Measurements from ENCODE around the gene MYCN. TPM values are rescaled to one million over a fixed set of nuclear protein-coding genes. Genes with fewer than 3 reads are reported as not detected.
"Not testable (repeated sequence)": the region's sequence is repeated elsewhere in the genome, so short reads cannot be mapped to it uniquely, and the experiment has no call there.

MYCN gene
- total and polyA plus RNA-seq, 5 donors = 0.23 to 0.42 (median 0.29) TPM

DNA sequence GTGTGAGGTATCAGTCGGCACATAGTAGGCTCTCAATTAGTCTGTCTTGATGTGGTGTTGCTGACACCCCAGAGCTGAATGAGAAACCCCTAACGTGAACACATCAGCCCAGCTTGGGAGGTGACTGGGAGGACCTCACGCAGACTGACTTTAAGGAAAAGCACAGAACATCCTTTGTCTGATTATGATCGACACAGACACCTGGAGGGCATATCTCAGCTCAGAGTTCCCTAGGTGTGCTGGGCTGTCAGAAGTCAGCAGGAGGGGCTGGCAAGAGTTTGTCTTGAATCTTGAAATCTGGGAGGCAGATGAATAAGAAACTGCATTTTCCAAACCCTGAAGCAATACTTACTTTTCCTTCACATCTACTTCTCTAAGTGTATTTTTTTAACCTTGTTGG, 16.8 kb upstream of the MYCN start:
- no peak for ATAC-seq
- no peaks in the 10 kb centered on the region for H3K4me1 ChIP-seq (ENCODE audit: control insufficient read depth, insufficient read depth, low read length)
- DNase-seq = no peak
- WGBS = 84% methylated on average over 4 of the region's 4 CpGs
- no peaks in the 10 kb centered on the region for H3K27me3 ChIP-seq (ENCODE audit: control insufficient read depth, insufficient read depth)
- H3K27ac ChIP-seq (ENCODE audit: low read length) = no peak overlapping the region
- H3K9me3 ChIP-seq (ENCODE audit: control insufficient read depth, low read length) = no peaks in the 10 kb centered on the region
- H3K4me3 ChIP-seq (ENCODE audit: low read length) = no peak overlapping the region
- intact Hi-C loops (cut with DNase I) = no loop called here

- DNase-seq = no peak
- WGBS = 75% methylated on average over 3 of the region's 3 CpGs
- no peaks in the 10 kb centered on the region for H3K9me3 ChIP-seq (ENCODE audit: control insufficient read depth, low read length)
- intact Hi-C loops (cut with DNase I) = no loop called here
- no peak overlapping the region for H3K4me3 ChIP-seq (ENCODE audit: low read length)
- no peak for ATAC-seq
- no peak overlapping the region for H3K27ac ChIP-seq (ENCODE audit: low read length)
- no peaks in the 10 kb centered on the region for H3K27me3 ChIP-seq (ENCODE audit: control insufficient read depth, insufficient read depth)
- H3K4me1 ChIP-seq (ENCODE audit: control insufficient read depth, insufficient read depth, low read length) = no peaks in the 10 kb centered on the region
These were observed 14.5 kb upstream of the MYCN start for GRCh38 chr2:15925819-15926218.

- no peak for DNase-seq
- 91% methylated on average over 7 of the region's 7 CpGs for WGBS
- intact Hi-C loops (cut with DNase I) = no loop called here
- H3K9me3 ChIP-seq (ENCODE audit: control insufficient read depth, low read length) = no peaks in the 10 kb centered on the region
- no peaks in the 10 kb centered on the region for H3K27me3 ChIP-seq (ENCODE audit: control insufficient read depth, insufficient read depth)
- no peak overlapping the region for H3K27ac ChIP-seq (ENCODE audit: low read length)
- ATAC-seq = no peak
- H3K4me1 ChIP-seq (ENCODE audit: control insufficient read depth, insufficient read depth, low read length) = no peaks in the 10 kb centered on the region
- H3K4me3 ChIP-seq (ENCODE audit: low read length) = no peak overlapping the region
These were observed 14.1 kb upstream of the MYCN start for GRCh38 chr2:15926252-15926651.

- WGBS = 87% methylated on average over 11 of the region's 11 CpGs
- no peaks in the 10 kb centered on the region for H3K27me3 ChIP-seq (ENCODE audit: control insufficient read depth, insufficient read depth)
These were observed 12.7 kb upstream of the MYCN start for GRCh38 chr2:15927551-15928218.

GRCh38 chr2:15929008-15929407, 11.3 kb upstream of the MYCN start:
- H3K27me3 ChIP-seq (ENCODE audit: control insufficient read depth, insufficient read depth); DNase-seq; H3K27ac ChIP-seq (ENCODE audit: low read length); intact Hi-C loops (cut with DNase I); H3K4me1 ChIP-seq (ENCODE audit: control insufficient read depth, insufficient read depth, low read length); ATAC-seq; H3K4me3 ChIP-seq (ENCODE audit: low read length); H3K9me3 ChIP-seq (ENCODE audit: control insufficient read depth, low read length): not testable (repeated sequence)
- WGBS = 92% methylated on average over 3 of the region's 3 CpGs

More at GRCh38 chr2:15927551-15928218, 12.7 kb upstream of the MYCN start:
- H3K27ac ChIP-seq (ENCODE audit: low read length) = no peak overlapping the region
- H3K9me3 ChIP-seq (ENCODE audit: control insufficient read depth, low read length) = no peaks in the 10 kb centered on the region
- DNase-seq = no peak
- H3K4me1 ChIP-seq (ENCODE audit: control insufficient read depth, insufficient read depth, low read length) = no peaks in the 10 kb centered on the region
- intact Hi-C loops (cut with DNase I) = no loop called here
- H3K4me3 ChIP-seq (ENCODE audit: low read length) = no peak overlapping the region
- no peak for ATAC-seq

- WGBS = 94% methylated on average over 5 of the region's 5 CpGs
- Histone ChIP-seq H3K9me3 (ENCODE audit: control insufficient read depth, low read length) (no peaks in the 10 kb centered on the region), H3K27me3 (ENCODE audit: control insufficient read depth, insufficient read depth) (no peaks in the 10 kb centered on the region), H3K27ac (ENCODE audit: low read length) (no peak overlapping the region), H3K4me1 (ENCODE audit: control insufficient read depth, insufficient read depth, low read length) (no peaks in the 10 kb centered on the region), H3K4me3 (ENCODE audit: low read length) (no peak overlapping the region)
- no peak for ATAC-seq
- DNase-seq = no peak
- intact Hi-C loops (cut with DNase I) = loop anchor here in 2 of 4 donors (10.0 kb wide), 2 partner anchors 295 to 575 kb away; no protein-coding TSS in a partner anchor
These were observed 10.5 kb upstream of the MYCN start for GRCh38 chr2:15929861-15930260.

GRCh38 chr2:15930589-15931318, 9.6 kb upstream of the MYCN start:
- H3K4me3 ChIP-seq (ENCODE audit: low read length) = no peak overlapping the region
- H3K4me1 ChIP-seq (ENCODE audit: control insufficient read depth, insufficient read depth, low read length) = no peaks in the 10 kb centered on the region
- no peaks in the 10 kb centered on the region for H3K27me3 ChIP-seq (ENCODE audit: control insufficient read depth, insufficient read depth)
- no peaks in the 10 kb centered on the region for H3K9me3 ChIP-seq (ENCODE audit: control insufficient read depth, low read length)
- ATAC-seq (no peak), DNase-seq (no peak)
- H3K27ac ChIP-seq (ENCODE audit: low read length) = no peak overlapping the region
- intact Hi-C loops (cut with DNase I) = loop anchor here in 2 of 4 donors (10.0 kb wide), 2 partner anchors 296 to 574 kb away; no protein-coding TSS in a partner anchor
- WGBS = 90% methylated on average over 5 of the region's 5 CpGs

DNA sequence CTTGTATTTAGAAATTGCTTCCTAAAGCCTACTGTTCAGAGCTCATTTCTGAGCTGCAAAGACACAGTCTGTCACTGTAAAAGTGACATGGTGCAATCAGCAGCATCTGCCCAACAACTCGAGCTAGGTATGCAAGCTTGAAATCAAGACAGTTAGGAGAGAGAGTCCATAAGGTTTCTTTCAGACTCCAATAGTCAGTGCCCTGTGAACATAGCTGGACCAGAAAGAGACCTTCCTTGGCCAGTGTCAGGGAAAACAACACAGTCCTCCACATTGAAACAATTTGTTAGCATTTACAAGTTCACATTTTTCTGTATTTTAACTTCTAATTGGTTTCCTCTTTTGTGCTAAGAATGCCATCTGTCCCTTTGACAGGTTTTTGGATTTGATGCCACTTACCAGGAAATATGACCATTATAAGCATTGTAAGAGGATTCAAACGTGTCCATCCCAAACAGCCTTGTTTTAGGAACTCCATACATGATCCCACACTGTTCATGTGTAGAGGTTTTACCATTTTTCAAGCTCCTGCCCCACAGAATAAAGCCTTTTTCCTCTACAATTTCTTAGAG, 8.9 kb upstream of the MYCN start:
- DNase-seq (no peak), ATAC-seq (no peak)
- intact Hi-C loops (cut with DNase I) = loop anchor here in 2 of 4 donors (10.0 kb wide), 2 partner anchors 297 to 573 kb away; no protein-coding TSS in a partner anchor
- Histone ChIP-seq H3K4me3 (ENCODE audit: low read length) (no peak overlapping the region), H3K27ac (ENCODE audit: low read length) (no peak overlapping the region), H3K9me3 (ENCODE audit: control insufficient read depth, low read length) (no peaks in the 10 kb centered on the region), H3K27me3 (ENCODE audit: control insufficient read depth, insufficient read depth) (no peaks in the 10 kb centered on the region), H3K4me1 (ENCODE audit: control insufficient read depth, insufficient read depth, low read length) (no peaks in the 10 kb centered on the region)
- WGBS = 45% methylated on average over 2 of the region's 2 CpGs

DNA sequence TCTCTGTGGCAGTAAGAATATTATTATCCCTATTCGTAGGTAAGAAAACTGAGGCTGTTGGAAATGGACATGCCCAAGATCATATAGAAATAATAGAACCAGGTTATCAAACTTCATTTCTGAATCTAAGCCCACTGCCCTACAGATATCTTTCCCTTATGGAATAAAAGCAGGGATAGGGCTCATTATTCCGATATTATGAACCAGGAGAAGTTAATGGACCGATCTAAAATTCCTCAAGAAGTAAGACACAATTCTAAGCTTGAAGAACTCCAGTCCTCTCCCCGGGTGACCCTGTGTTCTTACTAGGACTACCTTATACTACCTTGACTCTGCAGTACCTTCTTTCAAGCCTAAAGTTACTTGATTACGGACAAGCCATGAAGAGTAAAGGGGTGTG, 8.4 kb upstream of the MYCN start:
- ATAC-seq (no peak), DNase-seq (no peak)
- WGBS = 93% methylated on average over 5 of the region's 5 CpGs
- Histone ChIP-seq H3K4me3 (ENCODE audit: low read length) (no peak overlapping the region), H3K27me3 (ENCODE audit: control insufficient read depth, insufficient read depth) (no peaks in the 10 kb centered on the region), H3K9me3 (ENCODE audit: control insufficient read depth, low read length) (no peaks in the 10 kb centered on the region), H3K27ac (ENCODE audit: low read length) (no peak overlapping the region), H3K4me1 (ENCODE audit: control insufficient read depth, insufficient read depth, low read length) (no peaks in the 10 kb centered on the region)
- intact Hi-C loops (cut with DNase I) = loop anchor here in 2 of 4 donors (10.0 kb wide), 2 partner anchors 297 to 573 kb away; no protein-coding TSS in a partner anchor

DNA sequence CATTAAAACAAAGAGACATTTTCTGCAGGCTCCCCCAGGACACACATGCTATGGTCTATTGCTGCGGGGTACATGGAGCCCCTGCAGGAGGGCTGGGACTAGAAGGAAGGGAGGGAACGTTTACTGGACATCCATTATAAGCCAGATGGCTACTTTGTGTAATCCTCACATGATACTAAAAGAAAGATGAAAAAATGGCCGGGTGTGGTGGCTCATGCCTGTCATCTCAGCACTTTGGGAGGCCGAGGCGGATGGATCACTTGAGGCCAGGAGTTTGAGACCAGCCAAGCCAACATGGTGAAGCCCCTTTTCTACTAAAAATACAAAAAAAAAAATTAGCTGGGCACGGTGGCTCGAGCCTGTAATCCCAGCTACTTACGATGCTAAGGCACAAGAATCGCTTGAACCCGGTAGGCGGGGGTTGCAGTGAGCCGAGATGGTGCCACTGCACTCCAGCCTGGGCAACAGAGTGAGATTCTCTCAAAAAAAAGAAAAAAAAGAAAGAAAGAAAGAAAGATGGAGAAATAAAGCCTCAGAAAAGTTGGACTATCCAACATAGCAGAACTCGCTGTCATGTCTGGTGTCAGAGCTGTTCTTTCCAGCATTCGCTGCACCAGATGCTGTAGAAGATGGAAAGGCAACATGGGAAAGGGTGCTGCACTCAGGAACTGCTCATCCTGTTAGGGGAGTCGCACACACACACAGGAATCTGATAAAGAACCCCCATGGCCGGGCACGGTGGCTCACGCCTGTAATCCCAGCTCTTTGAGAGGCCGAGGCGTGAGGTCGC, 7.8 kb upstream of the MYCN start:
- no peak for DNase-seq
- intact Hi-C loops (cut with DNase I) = loop anchor here in 2 of 4 donors (10.0 kb wide), 2 partner anchors 298 to 572 kb away; no protein-coding TSS in a partner anchor
- no peak overlapping the region for H3K27ac ChIP-seq (ENCODE audit: low read length)
- no peaks in the 10 kb centered on the region for H3K27me3 ChIP-seq (ENCODE audit: control insufficient read depth, insufficient read depth)
- WGBS = 93% methylated on average over 21 of the region's 21 CpGs
- no peaks in the 10 kb centered on the region for H3K9me3 ChIP-seq (ENCODE audit: control insufficient read depth, low read length)
- ATAC-seq = no peak
- no peaks in the 10 kb centered on the region for H3K4me1 ChIP-seq (ENCODE audit: control insufficient read depth, insufficient read depth, low read length)
- no peak overlapping the region for H3K4me3 ChIP-seq (ENCODE audit: low read length)
